ENCODE data around the gene STK16.

Gene STK16

DNA sequence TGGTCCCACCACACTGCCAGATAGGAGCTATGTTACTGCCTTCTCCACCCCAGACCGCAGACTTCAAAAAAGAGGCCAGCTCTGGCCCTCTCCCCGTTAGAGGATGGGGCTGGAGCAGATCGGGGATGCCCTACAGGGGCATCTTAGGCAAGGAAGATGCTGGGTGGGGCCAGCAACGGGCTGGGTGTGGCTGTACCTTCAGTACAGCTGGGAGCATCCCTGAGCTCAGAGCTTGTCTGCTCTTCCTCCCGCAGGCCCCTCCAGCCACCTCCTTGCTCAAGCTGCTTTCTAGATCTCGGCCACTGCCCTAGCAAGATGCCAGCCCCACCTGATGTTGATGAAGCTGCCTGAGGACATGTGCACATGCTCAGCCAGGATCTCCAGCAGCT, 54.1 kb downstream of the STK16 start:
- no peak for DNase-seq (ENCODE audit: low read depth)
- no peak overlapping the region; the same call in 1 of the 2 replicates for H3K4me3 ChIP-seq (ENCODE audit: low read depth, low read length)
- TF ChIP-seq, protein P1, sequence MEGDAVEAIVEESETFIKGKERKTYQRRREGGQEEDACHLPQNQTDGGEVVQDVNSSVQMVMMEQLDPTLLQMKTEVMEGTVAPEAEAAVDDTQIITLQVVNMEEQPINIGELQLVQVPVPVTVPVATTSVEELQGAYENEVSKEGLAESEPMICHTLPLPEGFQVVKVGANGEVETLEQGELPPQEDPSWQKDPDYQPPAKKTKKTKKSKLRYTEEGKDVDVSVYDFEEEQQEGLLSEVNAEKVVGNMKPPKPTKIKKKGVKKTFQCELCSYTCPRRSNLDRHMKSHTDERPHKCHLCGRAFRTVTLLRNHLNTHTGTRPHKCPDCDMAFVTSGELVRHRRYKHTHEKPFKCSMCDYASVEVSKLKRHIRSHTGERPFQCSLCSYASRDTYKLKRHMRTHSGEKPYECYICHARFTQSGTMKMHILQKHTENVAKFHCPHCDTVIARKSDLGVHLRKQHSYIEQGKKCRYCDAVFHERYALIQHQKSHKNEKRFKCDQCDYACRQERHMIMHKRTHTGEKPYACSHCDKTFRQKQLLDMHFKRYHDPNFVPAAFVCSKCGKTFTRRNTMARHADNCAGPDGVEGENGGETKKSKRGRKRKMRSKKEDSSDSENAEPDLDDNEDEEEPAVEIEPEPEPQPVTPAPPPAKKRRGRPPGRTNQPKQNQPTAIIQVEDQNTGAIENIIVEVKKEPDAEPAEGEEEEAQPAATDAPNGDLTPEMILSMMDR (IDR thresholded peaks at IDR 0.05; ENCODE audit: control insufficient read depth, extremely low read depth, insufficient read depth) = no peak

Measured in LNCaP clone FGC (cell line).